DND-41 (cell line): ENCODE measurements around the gene CAMKMT.

Experiments
- CTCF ChIP-seq: IDR thresholded peaks from 2 replicates; pipeline ENCODE4 v1.5.1; 2012; ENCODE audit warnings: borderline replicate concordance, low read length, moderate library complexity, mild to moderate bottlenecking; ENCODE audit not compliant: poor library complexity, severe bottlenecking; ENCODE audit errors: extremely low read depth
- EZH2 ChIP-seq: IDR thresholded peaks from 3 replicates; pipeline ENCODE4 v1.6.1; 2012; ENCODE audit warnings: borderline replicate concordance, low read depth, mild to moderate bottlenecking, moderate library complexity, low read length, inconsistent platforms; ENCODE audit not compliant: severe bottlenecking

GRCh38 chr2:44605511-44605910 lies 243.8 kb downstream of the CAMKMT start:
- TF ChIP-seq CTCF (no peak), EZH2 (no peak)
